HG03571 (cell line): ENCODE measurements around the gene LARGE1.

Experiments used
- ATAC-seq: cut with Tn5 transposase; IDR thresholded peaks from one replicate; pipeline ENCODE4 v1.9.1; 2021; ENCODE audit not compliant: unreplicated experiment

The LARGE1 gene

GRCh38 chr22:33337524-33337923 lies 582.8 kb downstream of the LARGE1 start:
- no peak for ATAC-seq

DNA sequence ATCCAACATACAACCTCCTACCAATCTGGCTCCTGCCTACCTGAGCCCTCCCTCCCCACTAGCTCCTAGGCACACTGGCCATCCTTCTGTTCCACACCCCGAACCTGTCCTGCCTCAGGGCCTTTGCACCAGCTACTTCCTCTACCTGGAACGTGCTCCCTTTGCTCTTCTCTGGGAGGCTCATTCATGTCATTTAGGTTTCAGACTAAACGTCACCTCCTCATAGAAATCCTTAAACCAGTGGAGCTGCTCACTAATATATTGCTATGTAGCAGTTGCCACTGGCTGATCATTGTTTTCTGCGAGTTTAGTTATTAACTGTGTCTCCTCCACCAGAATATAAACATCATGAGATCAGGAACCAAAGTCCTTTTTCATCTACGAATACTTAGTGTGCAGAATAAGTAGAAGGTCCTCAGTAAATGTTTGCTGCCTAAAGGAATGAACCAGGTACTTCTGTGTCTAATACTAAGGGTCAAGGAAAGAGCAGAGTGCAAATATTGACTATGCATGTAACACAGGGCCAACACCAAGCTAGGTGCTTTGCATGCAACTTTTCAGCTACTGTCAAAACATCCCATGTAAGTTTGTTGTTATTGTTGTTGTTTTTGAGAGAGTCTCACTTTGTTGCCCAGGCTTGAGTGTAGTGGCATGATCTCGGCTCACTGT lies 584.5 kb downstream of the LARGE1 start:
- ATAC-seq, result no peak

- ATAC-seq, result no peak
Observed at GRCh38 chr22:33332538-33332937, 587.7 kb downstream of the LARGE1 start.

GRCh38 chr22:33331017-33331416 lies 589.3 kb downstream of the LARGE1 start:
- no peak for ATAC-seq

DNA sequence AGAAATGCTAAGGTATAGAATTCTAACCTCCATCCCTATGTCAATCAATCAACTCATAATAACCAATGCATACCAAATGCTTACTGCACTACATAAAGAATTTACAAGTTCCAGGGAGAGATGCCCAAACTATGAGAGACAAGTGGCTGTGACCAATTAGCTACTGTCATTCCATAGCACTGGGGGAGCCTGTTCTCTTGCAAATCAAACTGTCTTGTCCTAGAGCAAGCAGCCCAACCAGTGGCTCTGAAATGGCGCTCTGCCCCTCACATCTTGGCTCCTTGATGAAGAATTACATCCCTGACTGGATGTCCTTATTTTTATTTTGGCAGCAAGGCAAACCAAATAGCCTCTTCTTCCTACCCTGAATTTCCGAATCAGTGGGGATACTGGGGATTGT lies 589.7 kb downstream of the LARGE1 start:
- no peak for ATAC-seq

DNA sequence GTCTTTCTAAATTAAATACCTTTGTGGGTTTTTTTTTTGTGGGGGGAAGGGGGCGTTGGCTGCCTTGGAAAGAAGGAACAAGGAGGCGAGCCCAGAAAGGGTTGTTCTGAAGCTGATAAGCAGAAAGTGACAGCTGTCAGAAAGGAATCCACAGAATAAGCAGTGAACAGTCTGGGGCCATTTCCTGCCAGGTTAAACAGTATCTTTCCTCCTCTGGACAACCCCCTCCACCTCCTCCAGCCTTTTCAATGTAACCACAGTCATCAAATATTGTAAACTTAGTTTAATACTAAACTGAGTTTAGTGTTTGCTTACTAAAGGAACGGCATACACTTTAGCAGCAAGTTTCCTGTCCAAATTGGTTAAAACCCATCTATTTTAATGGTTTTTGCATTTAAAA lies 590.9 kb downstream of the LARGE1 start:
- no peak for ATAC-seq

DNA sequence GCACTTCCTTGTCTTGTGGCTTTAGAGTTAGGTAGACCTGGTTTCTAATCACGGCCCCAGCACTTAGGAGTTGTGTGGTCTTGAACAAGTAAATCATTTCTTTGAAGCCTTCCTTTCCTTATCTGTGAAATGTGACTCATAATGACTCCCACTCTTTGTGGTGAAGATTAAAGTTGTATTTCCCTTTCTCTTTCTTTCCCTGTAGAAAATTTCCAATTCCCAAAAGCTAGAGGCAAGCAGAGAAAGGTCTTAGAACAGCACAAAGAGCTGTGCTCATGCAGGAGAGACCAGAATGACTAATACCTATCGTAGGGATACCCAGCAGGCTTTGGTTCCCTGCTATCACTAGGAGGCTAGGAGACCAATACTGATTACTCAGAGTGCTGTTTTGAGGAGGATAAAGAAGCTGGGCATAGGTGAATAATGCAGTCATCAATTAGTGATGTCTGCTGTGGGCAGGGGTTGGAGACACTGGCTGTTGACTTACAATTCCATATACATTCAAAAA lies 591.4 kb downstream of the LARGE1 start:
- ATAC-seq, result no peak

- ATAC-seq, result no peak
Observed at GRCh38 chr22:33327348-33327860, 592.9 kb downstream of the LARGE1 start.

GRCh38 chr22:33326540-33327295 lies 593.6 kb downstream of the LARGE1 start:
- no peak for ATAC-seq

DNA sequence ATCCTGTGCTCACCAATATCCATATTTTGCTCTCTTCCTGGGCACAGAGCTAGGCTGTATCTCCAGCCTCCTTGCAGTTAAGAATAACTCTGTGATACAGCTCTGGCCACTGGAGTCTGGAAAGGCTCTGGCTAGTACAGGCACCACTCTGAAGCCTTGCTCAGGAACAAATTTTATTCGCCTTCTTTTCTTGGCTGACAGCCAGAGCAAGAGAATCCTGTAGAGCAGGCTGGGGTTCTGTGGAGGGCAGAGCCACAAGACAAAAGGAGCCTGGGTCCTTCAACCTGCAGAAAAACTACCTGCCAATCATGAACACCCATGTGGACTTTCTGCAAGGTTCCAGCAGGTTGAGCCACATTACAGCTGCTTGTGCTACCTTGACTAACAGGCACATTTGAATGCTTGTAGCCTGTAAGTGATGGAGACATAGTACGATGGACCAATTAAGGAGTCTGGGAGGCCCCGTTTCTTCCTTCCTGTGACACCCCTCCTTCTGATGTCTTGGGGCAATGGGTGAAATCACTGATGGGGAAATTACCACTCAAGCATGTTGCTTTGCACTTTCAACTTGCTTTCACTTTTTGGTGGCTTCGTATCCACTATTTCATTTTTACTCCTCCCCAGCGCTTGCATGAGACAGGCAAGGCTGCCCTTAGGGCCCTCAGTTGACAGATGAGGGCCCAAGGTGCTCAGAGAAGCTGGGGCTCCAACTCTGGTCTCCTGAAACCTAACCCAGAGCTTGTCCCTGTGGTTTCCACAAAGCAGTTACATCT lies 594.9 kb downstream of the LARGE1 start:
- no peak for ATAC-seq

- no peak for ATAC-seq
Observed at GRCh38 chr22:33324228-33324627, 596.0 kb downstream of the LARGE1 start.

GRCh38 chr22:33321466-33321865 lies 598.8 kb downstream of the LARGE1 start:
- ATAC-seq, result no peak

GRCh38 chr22:33315954-33316353 lies 604.3 kb downstream of the LARGE1 start:
- no peak for ATAC-seq

GRCh38 chr22:33315117-33315516 lies 605.2 kb downstream of the LARGE1 start:
- no peak for ATAC-seq

GRCh38 chr22:33314316-33314715 lies 606.0 kb downstream of the LARGE1 start:
- ATAC-seq, result no peak

- ATAC-seq, result no peak
Observed at GRCh38 chr22:33303099-33303498, 617.2 kb downstream of the LARGE1 start.

DNA sequence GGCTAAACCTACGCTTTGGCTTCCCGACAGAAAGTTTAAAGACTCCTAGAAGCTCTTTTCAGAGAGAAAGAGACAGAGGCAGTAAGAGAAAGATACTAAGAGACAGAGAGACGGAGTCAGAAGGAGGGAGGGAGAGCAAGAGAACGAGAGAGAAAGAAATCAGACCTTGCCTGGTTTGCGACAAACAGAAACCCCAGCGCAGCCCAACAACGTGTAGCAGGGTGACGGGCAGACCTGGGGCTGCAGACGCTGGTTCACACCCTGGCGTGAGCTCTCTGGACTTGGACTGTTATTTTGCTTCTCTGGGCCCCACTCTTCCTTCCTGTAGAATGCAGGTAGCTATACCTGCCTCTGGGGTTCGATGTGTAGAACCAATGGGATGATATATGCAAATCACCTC lies 617.7 kb downstream of the LARGE1 start:
- no peak for ATAC-seq

DNA sequence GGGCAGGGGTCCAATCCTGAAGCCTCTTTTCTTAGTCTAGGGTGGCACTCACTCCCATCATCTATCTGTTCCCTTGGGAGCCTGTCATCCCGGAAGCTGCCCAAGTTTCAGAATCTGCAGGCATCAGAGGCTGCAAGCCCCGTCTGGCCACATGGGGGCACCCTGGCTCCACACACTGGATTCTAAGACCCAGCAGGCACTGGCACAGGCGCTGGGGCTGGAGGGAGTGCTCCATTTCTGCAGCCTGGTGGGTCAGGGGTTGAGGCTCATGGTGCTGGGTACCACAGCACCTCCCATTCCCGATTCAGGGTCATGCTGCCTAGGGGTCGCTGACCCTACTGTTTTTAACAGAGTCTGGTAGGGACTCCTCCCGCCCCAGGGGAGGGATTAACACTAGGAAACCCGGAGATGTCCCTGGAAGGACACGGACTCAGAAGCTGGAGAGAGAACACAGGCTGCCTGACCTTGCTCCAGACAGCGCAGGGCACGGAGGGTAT lies 618.2 kb downstream of the LARGE1 start:
- no peak for ATAC-seq

- no peak for ATAC-seq
Observed at GRCh38 chr22:33300165-33300564, 620.1 kb downstream of the LARGE1 start.

DNA sequence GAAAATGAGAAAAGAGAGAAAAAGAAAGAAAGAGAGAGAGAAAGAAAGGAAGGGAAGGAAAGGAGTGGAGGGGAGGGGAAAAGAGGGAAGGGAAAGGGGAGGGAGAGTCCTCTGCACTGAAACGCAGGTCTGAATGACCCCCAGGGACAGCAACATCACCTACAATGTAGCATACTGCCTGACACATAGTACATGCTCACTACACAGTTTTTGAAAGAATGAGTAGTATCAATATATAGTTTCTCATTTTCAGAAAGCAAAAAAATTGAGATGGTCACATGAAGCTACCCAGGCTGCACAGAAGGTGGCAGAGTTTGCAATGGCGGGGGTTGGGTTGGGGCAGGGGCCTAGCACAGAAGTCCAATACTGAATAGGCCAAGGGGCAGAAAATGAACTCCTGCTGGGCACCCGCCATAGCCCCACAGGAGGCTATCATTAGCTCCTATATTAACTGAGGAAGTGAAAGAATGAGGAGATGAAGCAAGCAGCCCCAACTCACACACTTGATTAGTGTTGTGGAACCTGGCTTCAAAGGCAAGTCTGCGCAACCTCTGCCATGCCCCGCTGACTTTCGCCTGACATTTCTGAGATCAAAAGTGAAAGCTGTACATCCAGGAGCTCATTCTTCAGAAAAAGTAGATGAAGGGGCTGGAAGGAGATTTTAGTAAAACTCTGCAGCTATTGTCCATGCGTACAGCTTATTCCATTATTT lies 620.9 kb downstream of the LARGE1 start:
- ATAC-seq, result peak; percentile 83

- ATAC-seq, result no peak
Observed at GRCh38 chr22:33296941-33297340, 623.3 kb downstream of the LARGE1 start.
